HCT116 (cell line): Measurements from ENCODE around the gene AMHR2.

ENCODE experiments used
- ZNF274 ChIP-seq: fragments of 200-500 bp; sonication (Bioruptor generic); IDR thresholded peaks from 2 replicates; pipeline ENCODE4 v1.6.1; 2014; ENCODE audit warnings: mild to moderate bottlenecking, low read depth, low read length, inconsistent platforms
- TF ChIP-seq, protein P1 (sequence below): IDR thresholded peaks from 2 replicates; pipeline ENCODE4 v1.6.1; 2011; ENCODE audit warnings: mild to moderate bottlenecking, low read length, moderate library complexity; ENCODE audit not compliant: insufficient replicate concordance; ENCODE audit errors: extremely low read depth
- TF ChIP-seq, protein P2 (sequence below): IDR thresholded peaks from 2 replicates; pipeline ENCODE4 v1.6.1; 2012

DNA sequence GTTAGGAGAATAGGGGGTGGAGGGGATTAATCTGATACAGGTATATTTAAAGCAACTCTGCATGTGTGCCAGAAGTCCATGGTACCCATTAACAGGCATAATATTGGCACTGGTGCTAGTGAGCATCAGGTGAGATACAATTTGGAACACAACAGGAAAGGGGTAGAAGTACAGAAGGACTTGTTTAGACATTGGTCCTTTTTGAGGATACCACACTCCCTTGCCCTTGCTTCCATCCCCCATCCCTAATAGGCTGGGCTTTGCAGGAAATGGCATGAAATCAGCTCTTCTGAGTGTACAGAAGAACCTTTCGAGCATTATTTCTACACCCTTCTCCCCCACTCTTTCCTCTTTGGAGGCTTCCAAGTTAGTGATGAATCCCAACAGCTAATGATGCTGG lies 44.6 kb downstream of the AMHR2 start:
- TF ChIP-seq, protein P1, sequence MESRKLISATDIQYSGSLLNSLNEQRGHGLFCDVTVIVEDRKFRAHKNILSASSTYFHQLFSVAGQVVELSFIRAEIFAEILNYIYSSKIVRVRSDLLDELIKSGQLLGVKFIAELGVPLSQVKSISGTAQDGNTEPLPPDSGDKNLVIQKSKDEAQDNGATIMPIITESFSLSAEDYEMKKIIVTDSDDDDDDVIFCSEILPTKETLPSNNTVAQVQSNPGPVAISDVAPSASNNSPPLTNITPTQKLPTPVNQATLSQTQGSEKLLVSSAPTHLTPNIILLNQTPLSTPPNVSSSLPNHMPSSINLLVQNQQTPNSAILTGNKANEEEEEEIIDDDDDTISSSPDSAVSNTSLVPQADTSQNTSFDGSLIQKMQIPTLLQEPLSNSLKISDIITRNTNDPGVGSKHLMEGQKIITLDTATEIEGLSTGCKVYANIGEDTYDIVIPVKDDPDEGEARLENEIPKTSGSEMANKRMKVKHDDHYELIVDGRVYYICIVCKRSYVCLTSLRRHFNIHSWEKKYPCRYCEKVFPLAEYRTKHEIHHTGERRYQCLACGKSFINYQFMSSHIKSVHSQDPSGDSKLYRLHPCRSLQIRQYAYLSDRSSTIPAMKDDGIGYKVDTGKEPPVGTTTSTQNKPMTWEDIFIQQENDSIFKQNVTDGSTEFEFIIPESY = no peak
- TF ChIP-seq, protein P2, sequence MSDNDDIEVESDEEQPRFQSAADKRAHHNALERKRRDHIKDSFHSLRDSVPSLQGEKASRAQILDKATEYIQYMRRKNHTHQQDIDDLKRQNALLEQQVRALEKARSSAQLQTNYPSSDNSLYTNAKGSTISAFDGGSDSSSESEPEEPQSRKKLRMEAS = no peak
- no peak for TF ChIP-seq ZNF274
